Kidney epithelial cell (primary cell): ENCODE results near the gene C4orf46. TPM values are rescaled to one million over a fixed set of nuclear protein-coding genes. Genes with fewer than 3 reads are reported as not detected.

Experiments used
- DNase-seq: peaks from one replicate; pipeline ENCODE4 v3.0.0-alpha.2; 2010; ENCODE audit warnings: low read depth
- H3K27me3 ChIP-seq: 2 replicates; pipeline ENCODE4 v1.6.0; 2011; ENCODE audit warnings: low read length; ENCODE audit not compliant: control insufficient read depth, insufficient read depth
- H3K36me3 ChIP-seq: 2 replicates; pipeline ENCODE4 v1.5.1; 2011; ENCODE audit warnings: low read length; ENCODE audit not compliant: control insufficient read depth, insufficient read depth
- H3K4me3 ChIP-seq: 2 replicates; pipeline ENCODE4 v1.5.1; 2011; ENCODE audit warnings: low read depth, mild to moderate bottlenecking, control low read depth, low read length
- CTCF ChIP-seq: IDR thresholded peaks from 2 replicates; pipeline ENCODE4 v1.5.1; 2011; ENCODE audit warnings: mild to moderate bottlenecking, moderate library complexity, low read length, control low read depth, inconsistent platforms; ENCODE audit not compliant: insufficient read depth, poor library complexity, severe bottlenecking
- total RNA-seq: library from RNA; depleted of rRNA; stranded (reverse); fragments of >200 nt; gene quantifications from 2 replicates; pipeline ENCODE4 v1.2.3, GENCODE V29; 2015

C4orf46 gene
- total RNA-seq, 1 donor from 2014 or later = 14.1 TPM

- no peak overlapping the region for H3K4me3 ChIP-seq
- H3K36me3 ChIP-seq = no peaks in the 10 kb centered on the region
- no peak for TF ChIP-seq CTCF
- DNase-seq = no peak
- H3K27me3 ChIP-seq = no peaks in the 10 kb centered on the region
These were observed 53.7 kb downstream of the C4orf46 start for GRCh38 chr4:158617956-158618355.

Other genes with a start within 250 kb of the C4orf46 start
- not detected in 2 replicates for gene RXFP1, start 150.0 kb downstream of the C4orf46 start, total RNA-seq
- 10.5 and 13.3 TPM in 2 replicates for gene ETFDH, start 409 bp upstream of the C4orf46 start, total RNA-seq
- gene PPID, start 51.5 kb upstream of the C4orf46 start, total RNA-seq = 37.6 and 40.8 TPM in 2 replicates
- gene FNIP2, start 97.1 kb upstream of the C4orf46 start, total RNA-seq = 41.8 and 44.2 TPM in 2 replicates